HEK293 (cell line): Measurements from ENCODE around the gene LCORL.

Experiments
- CTCF ChIA-PET: fragments of 350-600 bp; formaldehyde crosslinking; extraction: SDS; loops from one replicate; lab custom pipeline; 2021; ENCODE audit warnings: antibody characterized with exemption; lab: Yijun Ruan, JAX
- POLR2A ChIA-PET: fragments of 300-600 bp; formaldehyde crosslinking; extraction: SDS; loops from one replicate; lab custom pipeline; 2020; ENCODE audit warnings: antibody characterized with exemption, inconsistent platforms; lab: Yijun Ruan, JAX
- H3K27ac ChIP-seq: fragments of 200-500 bp; sonication (Bioruptor generic); 2 replicates; pipeline ENCODE4 v1.5.1; 2014; ENCODE audit warnings: low read depth, low read length, control low read depth, inconsistent platforms; ENCODE audit errors: extremely low read depth
- H3K36me3 ChIP-seq, 2 experiments: fragments of 200-500 bp in 1 of 2; sonication (Bioruptor generic) in 1 of 2; 1 replicate in 1 of 2; 2 replicates in 1 of 2; pipeline ENCODE4 v1.5.1; 2014 to 2017; ENCODE audit warnings: inconsistent platforms in 2 of 2, low read length in 2 of 2; ENCODE audit not compliant: control insufficient read depth in 2 of 2, insufficient read depth in 1 of 2
- H3K4me1 ChIP-seq: fragments of 200-500 bp; sonication (Bioruptor generic); 2 replicates; pipeline ENCODE4 v1.5.1; 2014; ENCODE audit warnings: mild to moderate bottlenecking, low read length, inconsistent platforms; ENCODE audit not compliant: control insufficient read depth, insufficient read depth
- H3K4me3 ChIP-seq: 2 replicates; pipeline ENCODE4 v1.5.1; 2011; ENCODE audit warnings: low read depth, mild to moderate bottlenecking, control low read depth, low read length, moderate library complexity
- H3K9me3 ChIP-seq: fragments of 200-500 bp; sonication (Bioruptor generic); 2 replicates; pipeline ENCODE4 v1.5.1; 2014; ENCODE audit warnings: low read depth, low read length, inconsistent platforms; ENCODE audit not compliant: control insufficient read depth, insufficient read depth
- PRDM10 ChIP-seq: fragments of 450-650 bp; formaldehyde crosslinking; IDR thresholded peaks from 2 replicates; pipeline ENCODE4 v1.5.1; 2016; ENCODE audit warnings: missing biosample characterization, missing genetic modification characterization
- PRDM4 ChIP-seq: fragments of 450-650 bp; formaldehyde crosslinking; IDR thresholded peaks from 2 replicates; pipeline ENCODE4 v1.5.1; 2017; ENCODE audit warnings: missing biosample characterization, missing genetic modification characterization
- ZBTB1 ChIP-seq: fragments of 450-650 bp; formaldehyde crosslinking; IDR thresholded peaks from 2 replicates; pipeline ENCODE4 v1.5.1; 2016; ENCODE audit warnings: missing biosample characterization, missing genetic modification characterization
- ZBTB44 ChIP-seq: fragments of 450-650 bp; IDR thresholded peaks from 2 replicates; pipeline ENCODE4 v1.5.1; 2018; ENCODE audit warnings: missing biosample characterization, mild to moderate bottlenecking, missing genetic modification characterization
- ZNF112 ChIP-seq: fragments of 450-650 bp; formaldehyde crosslinking; IDR thresholded peaks from 2 replicates; pipeline ENCODE4 v1.5.0; 2017; ENCODE audit warnings: missing biosample characterization, missing genetic modification characterization
- ZNF175 ChIP-seq: fragments of 450-650 bp; formaldehyde crosslinking; IDR thresholded peaks from 2 replicates; pipeline ENCODE4 v1.5.1; 2016; ENCODE audit warnings: missing biosample characterization, missing genetic modification characterization
- ZNF239 ChIP-seq: fragments of 450-650 bp; formaldehyde crosslinking; IDR thresholded peaks from 2 replicates; pipeline ENCODE4 v1.5.1; 2016; ENCODE audit warnings: missing biosample characterization, missing genetic modification characterization
- ZNF37A ChIP-seq: fragments of 450-650 bp; IDR thresholded peaks from 2 replicates; pipeline ENCODE4 v1.5.1; 2018; ENCODE audit warnings: missing biosample characterization, missing genetic modification characterization
- ZNF398 ChIP-seq: fragments of 450-650 bp; formaldehyde crosslinking; IDR thresholded peaks from 2 replicates; pipeline ENCODE4 v1.5.1; 2017; ENCODE audit warnings: missing biosample characterization, missing genetic modification characterization
- ZNF529 ChIP-seq: fragments of 450-650 bp; formaldehyde crosslinking; IDR thresholded peaks from 2 replicates; pipeline ENCODE4 v1.5.1; 2017; ENCODE audit warnings: missing genetic modification characterization, missing biosample characterization; ENCODE audit not compliant: insufficient replicate concordance
- ZNF530 ChIP-seq: fragments of 450-650 bp; formaldehyde crosslinking; IDR thresholded peaks from 2 replicates; pipeline ENCODE4 v1.5.1; 2016; ENCODE audit warnings: low read depth, missing biosample characterization, missing genetic modification characterization
- ZNF544 ChIP-seq: fragments of 450-650 bp; formaldehyde crosslinking; IDR thresholded peaks from 2 replicates; pipeline ENCODE4 v1.5.0; 2017; ENCODE audit warnings: missing biosample characterization, missing genetic modification characterization
- ZNF560 ChIP-seq: fragments of 450-650 bp; formaldehyde crosslinking; IDR thresholded peaks from 2 replicates; pipeline ENCODE4 v1.5.1; 2017; ENCODE audit warnings: missing biosample characterization, missing genetic modification characterization, borderline replicate concordance
- ZNF600 ChIP-seq: fragments of 450-650 bp; formaldehyde crosslinking; IDR thresholded peaks from 2 replicates; pipeline ENCODE4 v1.5.1; 2016; ENCODE audit warnings: missing biosample characterization, missing genetic modification characterization
- ZNF629 ChIP-seq: fragments of 450-650 bp; formaldehyde crosslinking; IDR thresholded peaks from 2 replicates; pipeline ENCODE4 v1.5.1; 2017; ENCODE audit warnings: missing biosample characterization, missing genetic modification characterization
- ZNF707 ChIP-seq: fragments of 450-650 bp; formaldehyde crosslinking; IDR thresholded peaks from 2 replicates; pipeline ENCODE4 v1.5.1; 2016; ENCODE audit warnings: missing biosample characterization, missing genetic modification characterization
- ZNF776 ChIP-seq: fragments of 450-650 bp; formaldehyde crosslinking; IDR thresholded peaks from 2 replicates; pipeline ENCODE4 v1.5.0; 2017; ENCODE audit warnings: missing biosample characterization, missing genetic modification characterization, borderline replicate concordance
- ZNF792 ChIP-seq: fragments of 450-650 bp; formaldehyde crosslinking; IDR thresholded peaks from 2 replicates; pipeline ENCODE4 v1.5.1; 2016; ENCODE audit warnings: missing biosample characterization, missing genetic modification characterization
- ZSCAN18 ChIP-seq: fragments of 450-650 bp; formaldehyde crosslinking; IDR thresholded peaks from 2 replicates; pipeline ENCODE4 v1.5.1; 2016; ENCODE audit warnings: missing biosample characterization, missing genetic modification characterization

Gene LCORL

GRCh38 chr4:17809667-17810066, 211.9 kb downstream of the LCORL start:
- ChIA-PET POLR2A (interaction anchor here (1.0 to 1.4 kb wide), 2 partner anchors 11 to 213 kb away, joined by 4 to 6 read pairs; no protein-coding TSS in a partner anchor), CTCF (interaction anchor here (0.6 to 1.0 kb wide), 2 partner anchors 14 to 261 kb away, joined by 3 to 4 read pairs; no protein-coding TSS in a partner anchor)
- Histone ChIP-seq H3K9me3 (no peaks in the 10 kb centered on the region), H3K4me3 (peak overlapping the region; percentile 94), H3K4me1 (no peaks in the 10 kb centered on the region), H3K27ac (peak overlapping the region; percentile 93), H3K36me3 (peaks cover 4 to 40% of the 10 kb centered on the region in 2 experiments; a peak in 2 of 3 replicates)
- TF ChIP-seq ZNF707 (tag by site-specific recombination) (no peak), ZNF530 (peak; percentile 98)

GRCh38 chr4:17807446-17807845, 214.1 kb downstream of the LCORL start:
- Histone ChIP-seq H3K4me3 (no peak overlapping the region), H3K27ac (no peak overlapping the region), H3K9me3 (no peaks in the 10 kb centered on the region), H3K4me1 (no peaks in the 10 kb centered on the region), H3K36me3 (peaks cover 6 to 51% of the 10 kb centered on the region in 2 experiments)
- POLR2A ChIA-PET, result no interaction called here
- TF ChIP-seq ZNF529 (tag by site-specific recombination), result no peak
- TF ChIP-seq ZNF600 (tag by site-specific recombination), result no peak
- TF ChIP-seq ZNF776 (tag by site-specific recombination), result no peak
- TF ChIP-seq ZNF112 (tag by site-specific recombination), result no peak
- no peak for TF ChIP-seq ZSCAN18 (tag by site-specific recombination)
- no peak for TF ChIP-seq PRDM4 (tag by site-specific recombination)
- TF ChIP-seq ZNF37A, result no peak
- no peak for TF ChIP-seq ZBTB1 (tag by site-specific recombination)
- no peak for TF ChIP-seq ZNF398 (tag by site-specific recombination)
- TF ChIP-seq ZNF239 (tag by site-specific recombination), result no peak
- no peak for TF ChIP-seq ZNF175 (tag by site-specific recombination)
- CTCF ChIA-PET, result interaction anchor here (0.6 to 4.1 kb wide), 6 partner anchors 19 to 788 kb away, joined by 3 to 18 read pairs (median 4); no protein-coding TSS in a partner anchor

GRCh38 chr4:17805580-17806155, 215.9 kb downstream of the LCORL start:
- Histone ChIP-seq H3K4me1 (no peaks in the 10 kb centered on the region), H3K4me3 (no peak overlapping the region), H3K9me3 (no peaks in the 10 kb centered on the region), H3K27ac (no peak overlapping the region), H3K36me3 (peaks cover 9 to 59% of the 10 kb centered on the region in 2 experiments)
- ChIA-PET POLR2A (no interaction called here), CTCF (interaction anchor here (4.1 kb wide), 1 partner anchor 257 kb away, joined by 18 read pairs; no protein-coding TSS in a partner anchor)
- no peak for TF ChIP-seq ZNF629
- no peak for TF ChIP-seq ZNF792
- TF ChIP-seq PRDM10 (tag by site-specific recombination), result no peak
- no peak for TF ChIP-seq ZNF544
- no peak for TF ChIP-seq ZBTB44 (tag by site-specific recombination)
- no peak for TF ChIP-seq ZNF560 (tag by site-specific recombination)
